Parietal lobe (tissue), 2 donors: ENCODE data around the gene OPTN. TPM values are rescaled to one million over a fixed set of nuclear protein-coding genes. Genes with fewer than 3 reads are reported as not detected.

Experiments
- small RNA-seq: library from RNA; depleted of rRNA; stranded (forward); fragments of <200 nt; gene quantifications from one replicate; pipeline ENCODE3, GENCODE V24; 2014; ENCODE audit warnings: low replicate concordance
- total RNA-seq: library from RNA; depleted of rRNA; stranded (reverse); fragments of >200 nt; gene quantifications from one replicate; pipeline ENCODE4 v1.2.3, GENCODE V29; 2014

Gene OPTN
- 70.1 TPM for total RNA-seq

DNA sequence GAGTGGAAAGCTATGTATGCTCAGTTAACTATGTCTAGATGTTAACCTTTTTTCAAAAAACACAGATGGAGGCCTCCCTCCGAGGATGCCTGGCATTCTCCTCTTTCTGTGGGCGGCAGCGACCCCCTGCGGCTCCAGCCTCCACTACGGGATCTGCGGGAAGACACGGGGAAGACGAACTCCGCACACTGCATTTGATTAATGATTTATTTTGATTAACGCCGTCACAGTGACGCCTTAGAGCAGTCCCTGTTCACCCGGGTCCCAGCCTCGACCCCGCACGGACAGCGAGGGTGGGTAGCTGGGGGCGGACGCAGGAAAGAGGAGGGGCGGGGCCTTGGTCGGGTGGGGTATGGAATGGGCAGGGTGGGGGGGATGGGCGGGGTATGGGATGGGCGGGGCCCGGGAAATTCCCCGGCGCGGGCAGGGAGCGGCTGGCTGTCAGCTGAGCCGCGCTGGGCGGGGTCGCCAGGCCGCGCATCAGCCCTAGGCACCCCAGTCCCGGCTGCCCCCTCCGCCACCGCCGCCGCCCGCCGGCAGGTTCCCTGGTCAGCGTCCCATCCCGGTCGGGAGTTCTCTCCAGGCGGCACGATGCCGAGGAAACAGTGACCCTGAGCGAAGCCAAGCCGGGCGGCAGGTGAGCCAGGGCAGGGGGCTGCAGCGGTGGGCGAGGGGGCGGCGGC is at the start of gene OPTN:
Gene OPTN, plus strand, starts transcription at position 498 of the 683 bp plus-strand sequence. CDS start 8,960 bp downstream, outside the sequence.

DNA sequence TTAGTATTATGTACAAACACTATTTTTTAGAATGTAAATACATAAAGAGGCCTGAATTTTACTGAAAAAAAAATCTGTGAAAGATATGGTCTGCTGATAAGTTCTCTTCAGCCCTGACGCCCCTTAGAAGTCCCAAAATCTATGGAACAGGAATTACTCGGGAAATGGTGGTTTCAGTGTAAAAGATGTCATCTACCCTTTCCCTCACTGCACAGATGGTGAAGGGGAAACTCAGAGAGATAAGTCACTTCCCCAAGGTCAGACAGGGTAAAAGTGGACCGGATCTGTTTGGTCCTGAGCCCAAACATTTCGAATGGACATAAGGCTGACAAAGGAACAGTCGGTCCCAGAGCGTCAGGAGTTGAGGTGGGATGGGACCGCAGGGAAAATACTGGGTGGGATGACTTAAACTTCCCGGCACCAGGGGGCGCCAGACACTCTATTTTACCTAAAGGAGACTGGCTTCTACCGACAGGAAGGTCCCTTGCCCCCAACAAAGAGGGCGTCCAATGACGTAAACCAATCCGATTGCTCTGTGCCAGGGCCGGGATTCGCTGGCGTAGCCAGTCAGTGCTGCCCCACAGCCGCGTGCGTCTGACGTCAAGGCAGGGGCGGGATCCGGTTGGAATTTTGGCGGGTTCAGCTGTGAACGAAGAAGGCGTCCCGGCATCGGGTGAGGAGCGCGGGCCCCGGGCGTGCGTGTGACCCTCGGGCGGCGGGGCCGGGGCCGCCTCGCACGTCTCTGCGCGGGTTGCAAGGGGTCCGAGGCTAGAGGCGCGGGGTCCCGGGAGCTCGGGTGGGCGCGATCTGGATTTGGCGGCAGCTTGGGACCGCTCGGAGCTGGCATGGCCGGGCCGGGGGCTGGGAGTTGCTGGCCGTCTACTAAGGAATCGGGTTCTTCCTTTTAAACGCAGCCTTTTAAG is 61.2 kb downstream of the OPTN start, which contains the start of gene MCM10:
Gene MCM10, plus strand, starts transcription at position 625 of the 923 bp plus-strand sequence. CDS start 2,645 bp downstream, outside the sequence.

Small RNA genes lying within 50 kb of the gene (small RNA-seq; reads per million reads assigned to genes)
- gene SNRPGP5: not detected

Other genes starting within 250 kb of the OPTN start
- gene CCDC3, start 98.5 kb upstream of the OPTN start, total RNA-seq: 13.8 TPM
- 5.0 TPM for gene MCM10, start 61.4 kb downstream of the OPTN start, total RNA-seq
- not detected for gene UCMA, start 134.2 kb downstream of the OPTN start, total RNA-seq
- gene PHYH, start 199.9 kb downstream of the OPTN start, total RNA-seq: 11.0 TPM
- gene SEPHS1, start 248.1 kb downstream of the OPTN start, total RNA-seq: 50.1 TPM